K562 (cell line): ENCODE measurements around the gene TOMM40L. TPM values are rescaled to one million over a fixed set of nuclear protein-coding genes. Genes with fewer than 3 reads are reported as not detected.

ENCODE experiments used
- ATAC-seq: fragments of 200-7000 bp; cut with Tn5 transposase; 3 replicates; pipeline ENCODE4 v1.9.1; 2020; ENCODE audit warnings: moderate library complexity
- BruUV-seq: library from RNA; stranded (reverse); fragments of 400-500 nt; replicated peaks from 2 replicates; lab custom pipeline; 2021; lab: Mats Ljungman, UMichigan
- CTCF ChIA-PET: fragments of 300-600 bp; formaldehyde crosslinking; extraction: SDS; loops from one replicate; lab custom pipeline; 2021; ENCODE audit warnings: low intra/inter-chr PET ratio; lab: Yijun Ruan, JAX
- POLR2A ChIA-PET: fragments of 300-600, 350-650 bp; sonication (Branson Sonifier 250); formaldehyde crosslinking; extraction: SDS; loops from one replicate; lab custom pipeline; 2021; ENCODE audit warnings: antibody characterized with exemption, inconsistent platforms; lab: Yijun Ruan, JAX
- DNase-seq, 4 experiments: peaks; one replicate each; pipeline versions ENCODE4 v3.0.0 to v3.0.0-alpha.2; 2011 to 2018; ENCODE audit warnings: low spot score in 3 of 4, mixed read lengths in 3 of 4; ENCODE audit errors: extremely low read depth in 1 of 4
- FAIRE-seq: peaks from 2 replicates; lab custom pipeline; 2011; peaks lifted over from hg19 to GRCh38; lab: Jason Lieb, UNC
- H2AFZ ChIP-seq: 2 replicates; pipeline ENCODE4 v1.6.0; 2011; ENCODE audit warnings: low read depth, low read length, control low read depth, inconsistent platforms
- H3K27ac ChIP-seq: fragments of 200-600 bp; 3 replicates; pipeline ENCODE4 v1.8.0; 2011; ENCODE audit warnings: low read depth, mild to moderate bottlenecking, control low read depth, inconsistent platforms, low read length, moderate library complexity, mixed read lengths; ENCODE audit errors: extremely low read depth
- H3K27me3 ChIP-seq, 2 experiments: fragments of 300-600 bp in 1 of 2; 2 replicates in 1 of 2; 3 replicates in 1 of 2; pipeline versions ENCODE4 v1.6.0 to v1.8.0; 2011; ENCODE audit warnings: inconsistent platforms in 2 of 2, low read length in 2 of 2, mild to moderate bottlenecking in 1 of 2, mixed read lengths in 1 of 2, moderate library complexity in 1 of 2; ENCODE audit not compliant: control insufficient read depth in 2 of 2, insufficient read depth in 2 of 2
- H3K36me3 ChIP-seq: fragments of 300-600 bp; 3 replicates; pipeline ENCODE4 v1.8.0; 2011; ENCODE audit warnings: mild to moderate bottlenecking, low read length, inconsistent platforms; ENCODE audit not compliant: control insufficient read depth, insufficient read depth
- H3K4me1 ChIP-seq, 2 experiments: fragments of 200-600 bp in 1 of 2; replicated peaks in 1 of 2; 2 replicates in 1 of 2; 3 replicates in 1 of 2; pipeline versions ENCODE4 v1.5.1 to v1.8.0; 2011; ENCODE audit warnings: inconsistent platforms in 2 of 2, low read length in 2 of 2, mild to moderate bottlenecking in 1 of 2, mixed read lengths in 1 of 2, moderate library complexity in 1 of 2; ENCODE audit not compliant: control insufficient read depth in 2 of 2, insufficient read depth in 2 of 2
- H3K4me2 ChIP-seq: 2 replicates; pipeline ENCODE4 v1.6.1; 2011; ENCODE audit warnings: low read length, control low read depth, inconsistent platforms, mixed read lengths; ENCODE audit not compliant: insufficient read depth
- H3K4me3 ChIP-seq: fragments of 200-600 bp; sonication (generic), shearing (Covaris generic); 2 replicates; pipeline ENCODE4 v1.5.1; 2016; ENCODE audit warnings: control low read depth, inconsistent platforms
- H3K79me2 ChIP-seq: fragments of 200-600 bp; 3 replicates; pipeline ENCODE4 v1.8.0; 2011; ENCODE audit warnings: low read length, inconsistent platforms; ENCODE audit not compliant: control insufficient read depth, insufficient read depth
- H3K9ac ChIP-seq, 2 experiments: 2 replicates each; pipeline versions ENCODE4 v1.6.0 to v1.6.1; 2011; ENCODE audit warnings: low read depth in 2 of 2, low read length in 2 of 2, control low read depth in 1 of 2, inconsistent platforms in 1 of 2, mild to moderate bottlenecking in 1 of 2, mixed read lengths in 1 of 2; ENCODE audit not compliant: insufficient read depth in 1 of 2
- H3K9me1 ChIP-seq: one replicate; pipeline ENCODE4 v1.6.0; 2011; ENCODE audit warnings: inconsistent platforms, mild to moderate bottlenecking, low read length, moderate library complexity; ENCODE audit not compliant: control insufficient read depth, insufficient read depth
- H3K9me3 ChIP-seq: replicated peaks from 2 replicates; pipeline ENCODE4 v1.5.1; 2011; ENCODE audit warnings: low read depth, low read length, inconsistent platforms; ENCODE audit not compliant: control insufficient read depth, insufficient read depth
- H4K20me1 ChIP-seq: replicated peaks from 2 replicates; pipeline ENCODE4 v1.6.1; 2011; ENCODE audit warnings: low read length, inconsistent platforms, mixed read lengths; ENCODE audit not compliant: control insufficient read depth, insufficient read depth
- BACH1 ChIP-seq: fragments of 200-800 bp; sonication (Bioruptor generic); IDR thresholded peaks from 2 replicates; pipeline ENCODE4 v1.6.1; 2016; ENCODE audit warnings: missing genetic modification characterization, missing compliant biosample characterization
- CHD1 ChIP-seq: fragments of 200-600 bp; sonication (generic); IDR thresholded peaks from one replicate; pipeline ENCODE4 v1.6.1; 2012; ENCODE audit warnings: mild to moderate bottlenecking, moderate library complexity, low read length, inconsistent platforms
- ELF1 ChIP-seq: fragments of 200-800 bp; sonication (Bioruptor generic); IDR thresholded peaks from 2 replicates; pipeline ENCODE4 v1.6.1; 2016; ENCODE audit warnings: missing genetic modification characterization, missing compliant biosample characterization
- FOXK2 ChIP-seq, 2 experiments: fragments of 450-650 bp; IDR thresholded peaks in 1 of 2; conservative IDR thresholded peaks in 1 of 2; 2 replicates each; pipeline ENCODE4 v1.6.1; 2016; ENCODE audit warnings: low read depth in 2 of 2, mild to moderate bottlenecking in 1 of 2
- MAFK ChIP-seq: IDR thresholded peaks from 2 replicates; pipeline ENCODE4 v1.6.1; 2011; ENCODE audit warnings: low read length, improper control_type of control experiment
- RFX5 ChIP-seq: IDR thresholded peaks from 2 replicates; pipeline ENCODE4 v1.6.1; 2011; ENCODE audit warnings: low read depth, mild to moderate bottlenecking, improper control_type of control experiment, low read length
- RFX7 ChIP-seq: fragments of 250-450 bp; sonication (Bioruptor Pico); IDR thresholded peaks from 2 replicates; pipeline ENCODE4 v1.5.1; 2021; ENCODE audit warnings: mild to moderate bottlenecking
- SAP30 ChIP-seq: fragments of 200-600 bp; sonication (generic); IDR thresholded peaks from 2 replicates; pipeline ENCODE4 v1.6.1; 2012; ENCODE audit warnings: borderline replicate concordance, low read depth, mild to moderate bottlenecking, moderate library complexity, low read length, control low read depth, inconsistent platforms; ENCODE audit not compliant: insufficient read depth, poor library complexity, severe bottlenecking
- ZFPM2 ChIP-seq: fragments of 250-450 bp; sonication (Bioruptor Pico); IDR thresholded peaks from 2 replicates; pipeline ENCODE4 v1.5.1; 2022; ENCODE audit warnings: mild to moderate bottlenecking
- ZNF695 ChIP-seq: fragments of 450-650 bp; formaldehyde crosslinking; IDR thresholded peaks from 2 replicates; pipeline ENCODE4 v1.4.0; 2020; ENCODE audit warnings: mild to moderate bottlenecking, moderate library complexity
- WGBS: fragments of 100-300 bp; shearing (Covaris generic); methylation state at CpG from one replicate; pipeline ENCODE4 v1.1.6; 2016; ENCODE audit warnings: low coverage, mixed read lengths; ENCODE audit not compliant: insufficient coverage; ENCODE audit errors: missing lambda C conversion rate; 5-methylcytosine and 5-hydroxymethylcytosine counted together
- in situ Hi-C: fragments of 300-500 bp; cut with MboI; formaldehyde crosslinking; loops from 4 replicates; pipeline ENCODE4 v1.15.0; 2018; ENCODE audit warnings: inconsistent platforms, mixed read lengths
- intact Hi-C: fragments of 100-400 bp; cut with micrococcal nuclease; formaldehyde crosslinking; loops from 2 replicates; pipeline ENCODE4 v1.14.2; 2022
- polyA plus RNA-seq, 8 experiments: library from polyadenylated mRNA; depleted of rRNA in 4 of 8; stranded (reverse) in 5 of 8; unstranded in 3 of 8; fragments of >200 nt; fragmentation: Nextera tagmentation in 2 of 8; fragmentation: Illumina TruSeq in 1 of 8; extraction: Ambion mirVana in 2 of 8; extraction: Trizol in 1 of 8; gene quantifications; 2 replicates each; pipeline versions ENCODE4 v1.2.1 to v1.2.3, GENCODE V29; 2011 to 2014; ENCODE audit warnings: inconsistent platforms in 1 of 8, missing spikeins in 1 of 8
- total RNA-seq, 7 experiments: library from RNA; depleted of rRNA in 6 of 7; stranded (reverse); fragments of >200 nt in 6 of 7; fragmentation: Illumina TruSeq in 2 of 7; extraction: Trizol in 2 of 7; gene quantifications; 2 replicates each; pipeline versions ENCODE4 v1.2.1 to v1.2.3, GENCODE V29; 2011 to 2021; ENCODE audit warnings: low replicate concordance in 1 of 7
- TF ChIP-seq, protein P1 (sequence below): fragments of 450-650 bp; IDR thresholded peaks from 2 replicates; pipeline ENCODE4 v1.6.1; 2016; ENCODE audit warnings: low read depth, mild to moderate bottlenecking, moderate library complexity
- TF ChIP-seq, protein P2 (sequence below): sonication (generic); formaldehyde crosslinking; IDR thresholded peaks from 2 replicates; pipeline ENCODE4 v1.9.0; 2022; ENCODE audit warnings: mild to moderate bottlenecking, missing genetic modification reagents
- TF ChIP-seq, protein P3 (sequence below): fragments of 250-450 bp; sonication (Bioruptor Pico); IDR thresholded peaks from 2 replicates; pipeline ENCODE4 v1.5.0; 2021; ENCODE audit warnings: mild to moderate bottlenecking, borderline replicate concordance

Gene TOMM40L
- total and polyA plus RNA-seq, 9 of the 15 experiments (the other 6 are each of a cell fraction or from before 2014, with no cell fraction given), result 9.6 to 33.6 (median 25.2) TPM

DNA sequence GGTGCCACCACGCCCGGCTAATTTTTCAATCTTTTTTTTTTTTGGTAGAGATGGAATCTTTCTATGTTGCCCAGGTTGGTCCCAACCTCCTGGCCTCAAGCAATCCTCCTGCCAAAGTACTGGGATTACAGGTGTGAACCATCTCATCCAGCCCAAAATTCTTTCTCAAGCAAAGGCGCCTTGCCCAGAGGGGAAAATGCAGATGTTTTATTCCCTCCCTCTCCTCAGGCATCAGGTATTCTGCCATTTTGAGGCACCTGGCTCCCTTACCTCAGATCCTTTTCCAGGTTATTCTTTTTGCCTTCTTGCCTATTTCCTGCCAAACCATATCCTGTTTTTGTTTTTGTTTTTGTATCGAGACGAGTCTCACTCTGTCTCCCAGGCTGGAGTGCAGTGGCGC lies 37.5 kb upstream of the TOMM40L start (continued):
- TF ChIP-seq, protein P1, sequence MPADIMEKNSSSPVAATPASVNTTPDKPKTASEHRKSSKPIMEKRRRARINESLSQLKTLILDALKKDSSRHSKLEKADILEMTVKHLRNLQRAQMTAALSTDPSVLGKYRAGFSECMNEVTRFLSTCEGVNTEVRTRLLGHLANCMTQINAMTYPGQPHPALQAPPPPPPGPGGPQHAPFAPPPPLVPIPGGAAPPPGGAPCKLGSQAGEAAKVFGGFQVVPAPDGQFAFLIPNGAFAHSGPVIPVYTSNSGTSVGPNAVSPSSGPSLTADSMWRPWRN, result no peak
- no peak for TF ChIP-seq RFX5
- no peak for TF ChIP-seq ZNF695 (CRISPR knock-in tag)
- no peak for TF ChIP-seq FOXK2 (conservative IDR thresholded peaks at IDR 0.05 in 1 of 2, IDR thresholded peaks at IDR 0.05 in 1 of 2; ENCODE audit: low read depth in 2 of 2)
- no peak for TF ChIP-seq ZFPM2
- no peak for TF ChIP-seq SAP30
- TF ChIP-seq MAFK, result no peak
- no peak for TF ChIP-seq ELF1
- no peak for TF ChIP-seq CHD1
- TF ChIP-seq, protein P2, sequence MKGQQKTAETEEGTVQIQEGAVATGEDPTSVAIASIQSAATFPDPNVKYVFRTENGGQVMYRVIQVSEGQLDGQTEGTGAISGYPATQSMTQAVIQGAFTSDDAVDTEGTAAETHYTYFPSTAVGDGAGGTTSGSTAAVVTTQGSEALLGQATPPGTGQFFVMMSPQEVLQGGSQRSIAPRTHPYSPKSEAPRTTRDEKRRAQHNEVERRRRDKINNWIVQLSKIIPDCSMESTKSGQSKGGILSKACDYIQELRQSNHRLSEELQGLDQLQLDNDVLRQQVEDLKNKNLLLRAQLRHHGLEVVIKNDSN (CRISPR knock-in tag), result no peak
- TF ChIP-seq, all 486 proteins: peak for 0

DNA sequence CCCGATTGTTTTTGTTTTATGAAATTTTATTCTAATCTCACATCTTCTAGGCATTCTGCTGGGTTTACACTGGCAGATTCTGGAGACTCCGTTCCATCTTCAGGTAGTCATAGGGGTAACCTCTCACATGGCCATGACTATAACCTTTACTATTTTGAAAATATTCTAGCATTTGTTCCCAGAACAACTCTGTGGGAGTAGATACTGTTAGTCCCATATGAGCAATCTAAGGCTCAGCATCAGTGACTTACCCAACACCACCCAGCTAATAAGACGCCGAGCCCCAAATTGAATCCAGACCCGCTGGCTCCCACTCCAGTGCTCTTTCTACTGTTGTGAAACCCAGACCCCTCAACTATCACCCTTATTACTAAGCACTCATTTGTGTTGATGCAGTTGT lies 36.8 kb upstream of the TOMM40L start:
- Histone ChIP-seq H3K79me2 (no peaks in the 10 kb centered on the region), H3K4me1 (peaks cover 29 to 33% of the 10 kb centered on the region in 2 experiments), H3K9me1 (no peaks in the 10 kb centered on the region), H3K4me2 (no peak overlapping the region), H3K27me3 (no peaks in the 10 kb centered on the region), H3K9ac (no peak overlapping the region), H3K36me3 (no peaks in the 10 kb centered on the region), H2AFZ (no peak overlapping the region), H3K27ac (no peak overlapping the region), H4K20me1 (no peaks in the 10 kb centered on the region), H3K9me3 (no peaks in the 10 kb centered on the region), H3K4me3 (no peak overlapping the region)
- FAIRE-seq (no peak), DNase-seq (no peak), ATAC-seq (no peak)
- BruUV-seq, result no TSS peak
- 78% methylated on average over 5 of the region's 5 CpGs for WGBS
- intact Hi-C loops (no loop called here), in situ Hi-C loops (no loop called here)
- ChIA-PET POLR2A (interaction anchor here (1.0 kb wide), 1 partner anchor 11 kb away, joined by 3 read pairs; the partner anchor contains the start of gene B4GALT3), CTCF (no interaction called here)
- no peak for TF ChIP-seq RFX7
- no peak for TF ChIP-seq BACH1 (tag)
- TF ChIP-seq, protein P3, sequence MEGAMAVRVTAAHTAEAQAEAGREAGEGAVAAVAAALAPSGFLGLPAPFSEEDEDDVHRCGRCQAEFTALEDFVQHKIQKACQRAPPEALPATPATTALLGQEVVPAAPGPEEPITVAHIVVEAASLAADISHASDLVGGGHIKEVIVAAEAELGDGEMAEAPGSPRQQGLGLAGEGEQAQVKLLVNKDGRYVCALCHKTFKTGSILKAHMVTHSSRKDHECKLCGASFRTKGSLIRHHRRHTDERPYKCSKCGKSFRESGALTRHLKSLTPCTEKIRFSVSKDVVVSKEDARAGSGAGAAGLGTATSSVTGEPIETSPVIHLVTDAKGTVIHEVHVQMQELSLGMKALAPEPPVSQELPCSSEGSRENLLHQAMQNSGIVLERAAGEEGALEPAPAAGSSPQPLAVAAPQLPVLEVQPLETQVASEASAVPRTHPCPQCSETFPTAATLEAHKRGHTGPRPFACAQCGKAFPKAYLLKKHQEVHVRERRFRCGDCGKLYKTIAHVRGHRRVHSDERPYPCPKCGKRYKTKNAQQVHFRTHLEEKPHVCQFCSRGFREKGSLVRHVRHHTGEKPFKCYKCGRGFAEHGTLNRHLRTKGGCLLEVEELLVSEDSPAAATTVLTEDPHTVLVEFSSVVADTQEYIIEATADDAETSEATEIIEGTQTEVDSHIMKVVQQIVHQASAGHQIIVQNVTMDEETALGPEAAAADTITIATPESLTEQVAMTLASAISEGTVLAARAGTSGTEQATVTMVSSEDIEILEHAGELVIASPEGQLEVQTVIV (CRISPR knock-in tag), result no peak
